DND-41 (cell line): ENCODE measurements around the gene IL2RA.

Source experiments
- ATAC-seq: fragments of 200-7000 bp; cut with Tn5 transposase; 3 replicates; pipeline ENCODE4 v1.9.1; 2021; ENCODE audit warnings: low read depth; ENCODE audit not compliant: insufficient read depth
- DNase-seq: peaks from one replicate; pipeline ENCODE4 v3.0.0-alpha.2; 2020
- H2AFZ ChIP-seq: 2 replicates; pipeline ENCODE4 v1.6.0; 2012; ENCODE audit warnings: low read depth, low read length
- H3K27ac ChIP-seq: 2 replicates; pipeline ENCODE4 v1.5.1; 2012; ENCODE audit warnings: low read length, inconsistent platforms
- H3K27me3 ChIP-seq: fragments of 200-600 bp; sonication (generic); 2 replicates; pipeline ENCODE4 v1.6.0; 2012; ENCODE audit warnings: low read length, mild to moderate bottlenecking, inconsistent platforms; ENCODE audit not compliant: insufficient read depth, poor library complexity
- H3K36me3 ChIP-seq: 2 replicates; pipeline ENCODE4 v1.5.1; 2012; ENCODE audit warnings: low read length, inconsistent platforms; ENCODE audit not compliant: insufficient read depth
- H3K4me1 ChIP-seq: 2 replicates; pipeline ENCODE4 v1.5.1; 2012; ENCODE audit warnings: mild to moderate bottlenecking, low read length; ENCODE audit not compliant: insufficient read depth
- H3K4me2 ChIP-seq: 2 replicates; pipeline ENCODE4 v1.6.0; 2012; ENCODE audit warnings: mild to moderate bottlenecking, moderate library complexity, low read length, inconsistent platforms; ENCODE audit not compliant: insufficient read depth
- H3K4me3 ChIP-seq, 2 experiments: fragments of 200-600 bp in 1 of 2; shearing (Covaris generic) in 1 of 2; 2 replicates each; pipeline ENCODE4 v1.5.1; 2012 to 2016; ENCODE audit warnings: inconsistent platforms in 2 of 2, low read length in 2 of 2, mild to moderate bottlenecking in 2 of 2, low read depth in 1 of 2, moderate library complexity in 1 of 2
- H3K79me2 ChIP-seq: 2 replicates; pipeline ENCODE4 v1.6.0; 2012; ENCODE audit warnings: low read length, inconsistent platforms; ENCODE audit not compliant: insufficient read depth
- H3K9ac ChIP-seq: 2 replicates; pipeline ENCODE4 v1.6.0; 2012; ENCODE audit warnings: low read depth, mild to moderate bottlenecking, inconsistent platforms, low read length, moderate library complexity
- H3K9me3 ChIP-seq: 2 replicates; pipeline ENCODE4 v1.5.1; 2012; ENCODE audit warnings: low read length, moderate library complexity, mild to moderate bottlenecking, inconsistent platforms; ENCODE audit not compliant: insufficient read depth, severe bottlenecking
- H4K20me1 ChIP-seq: 2 replicates; pipeline ENCODE4 v1.6.0; 2012; ENCODE audit warnings: low read length; ENCODE audit not compliant: insufficient read depth
- CTCF ChIP-seq: IDR thresholded peaks from 2 replicates; pipeline ENCODE4 v1.5.1; 2012; ENCODE audit warnings: borderline replicate concordance, low read length, moderate library complexity, mild to moderate bottlenecking; ENCODE audit not compliant: poor library complexity, severe bottlenecking; ENCODE audit errors: extremely low read depth
- EZH2 ChIP-seq: IDR thresholded peaks from 3 replicates; pipeline ENCODE4 v1.6.1; 2012; ENCODE audit warnings: borderline replicate concordance, low read depth, mild to moderate bottlenecking, moderate library complexity, low read length, inconsistent platforms; ENCODE audit not compliant: severe bottlenecking

Gene IL2RA

GRCh38 chr10:6079044-6079443 is 16.9 kb upstream of the IL2RA start:
- Histone ChIP-seq H3K9ac (no peak overlapping the region), H3K9me3 (no peaks in the 10 kb centered on the region), H2AFZ (no peak overlapping the region), H3K27ac (no peak overlapping the region), H3K79me2 (no peaks in the 10 kb centered on the region), H3K27me3 (peaks cover 16% of the 10 kb centered on the region), H3K4me3 (no peak overlapping the region), H3K4me2 (no peak overlapping the region), H4K20me1 (no peaks in the 10 kb centered on the region), H3K4me1 (peaks cover 9% of the 10 kb centered on the region), H3K36me3 (no peaks in the 10 kb centered on the region)
- no peak for TF ChIP-seq CTCF
- TF ChIP-seq EZH2: no peak
- no peak for DNase-seq
- no peak for ATAC-seq

- Histone ChIP-seq H3K79me2 (no peaks in the 10 kb centered on the region), H4K20me1 (no peaks in the 10 kb centered on the region), H3K36me3 (no peaks in the 10 kb centered on the region), H3K27ac (no peak overlapping the region), H3K4me2 (no peak overlapping the region), H3K27me3 (no peaks in the 10 kb centered on the region), H3K4me1 (peaks cover 13% of the 10 kb centered on the region), H2AFZ (no peak overlapping the region), H3K9ac (no peak overlapping the region), H3K4me3 (no peak overlapping the region), H3K9me3 (no peaks in the 10 kb centered on the region)
- TF ChIP-seq CTCF (no peak), EZH2 (no peak)
- no peak for ATAC-seq
- no peak for DNase-seq
Measured at GRCh38 chr10:6077071-6077675, 15.0 kb upstream of the IL2RA start.

- Histone ChIP-seq H3K4me2 (no peak overlapping the region), H3K79me2 (no peaks in the 10 kb centered on the region), H3K4me1 (peaks cover 38% of the 10 kb centered on the region), H3K9ac (no peak overlapping the region), H3K27ac (no peak overlapping the region), H3K27me3 (no peaks in the 10 kb centered on the region), H4K20me1 (no peaks in the 10 kb centered on the region), H2AFZ (no peak overlapping the region), H3K36me3 (no peaks in the 10 kb centered on the region), H3K9me3 (no peaks in the 10 kb centered on the region), H3K4me3 (no peak overlapping the region)
- DNase-seq (no peak), ATAC-seq (no peak)
- TF ChIP-seq EZH2: no peak
- no peak for TF ChIP-seq CTCF
Measured at GRCh38 chr10:6074489-6075301, 12.5 kb upstream of the IL2RA start.
